HL-60 (cell line): ENCODE data around the gene EXOC6B.

Experiments used
- CTCF ChIP-seq: IDR thresholded peaks from one replicate; pipeline ENCODE4 v1.5.1; 2011; ENCODE audit warnings: low read length, control low read depth, inconsistent platforms; ENCODE audit not compliant: insufficient read depth
- POLR2AphosphoS5 ChIP-seq: IDR thresholded peaks from 2 replicates; pipeline ENCODE4 v1.6.1; 2012; ENCODE audit warnings: low read depth
- REST ChIP-seq: IDR thresholded peaks from 2 replicates; pipeline ENCODE4 v1.6.1; 2012; ENCODE audit warnings: low read depth; ENCODE audit not compliant: insufficient replicate concordance
- SPI1 ChIP-seq: IDR thresholded peaks from 2 replicates; pipeline ENCODE4 v1.6.1; 2012; ENCODE audit warnings: low read depth, mild to moderate bottlenecking, borderline replicate concordance

- TF ChIP-seq CTCF (no peak), POLR2AphosphoS5 (no peak), SPI1 (no peak), REST (no peak)
These were observed 287.3 kb downstream of the EXOC6B start for GRCh38 chr2:72538486-72538885.
